IMR-90 (cell line): Measurements from ENCODE around the gene TSC2.
"Not testable (repeated sequence)": the region's sequence is repeated elsewhere in the genome, so short reads cannot be mapped to it uniquely, and the experiment has no call there.

Experiments
- CHD1 ChIP-seq: IDR thresholded peaks from 2 replicates; pipeline ENCODE4 v1.6.1; 2012; ENCODE audit warnings: low read depth, low read length, improper control_type of control experiment
- FOS ChIP-seq: fragments of 150-350 bp; IDR thresholded peaks from 2 replicates; pipeline ENCODE4 v1.6.1; 2016; ENCODE audit warnings: low read depth, low read length
- MAFK ChIP-seq: IDR thresholded peaks from 2 replicates; pipeline ENCODE4 v1.6.1; 2012; ENCODE audit warnings: low read depth, low read length, improper control_type of control experiment
- POLR2A ChIP-seq: IDR thresholded peaks from 2 replicates; pipeline ENCODE4 v1.6.1; 2012; ENCODE audit warnings: mild to moderate bottlenecking, low read depth, low read length
- RAD21 ChIP-seq: IDR thresholded peaks from 2 replicates; pipeline ENCODE4 v1.6.1; 2012; ENCODE audit warnings: low read length, improper control_type of control experiment
- RCOR1 ChIP-seq: IDR thresholded peaks from 2 replicates; pipeline ENCODE4 v1.6.1; 2012; ENCODE audit warnings: mild to moderate bottlenecking, low read length, improper control_type of control experiment; ENCODE audit not compliant: insufficient replicate concordance
- USF2 ChIP-seq: fragments of 150-350 bp; IDR thresholded peaks from 2 replicates; pipeline ENCODE4 v1.6.1; 2017; ENCODE audit warnings: mild to moderate bottlenecking, antibody characterized with exemption, low read length, low read depth
- TF ChIP-seq, protein P1 (sequence below): conservative IDR thresholded peaks from 2 replicates; pipeline ENCODE4 v1.5.1; 2012; ENCODE audit warnings: mild to moderate bottlenecking, low read depth, low read length, improper control_type of control experiment

- TF ChIP-seq POLR2A, FOS, RCOR1, RAD21, USF2, MAFK, CHD1: not testable (repeated sequence)
- TF ChIP-seq, protein P1, sequence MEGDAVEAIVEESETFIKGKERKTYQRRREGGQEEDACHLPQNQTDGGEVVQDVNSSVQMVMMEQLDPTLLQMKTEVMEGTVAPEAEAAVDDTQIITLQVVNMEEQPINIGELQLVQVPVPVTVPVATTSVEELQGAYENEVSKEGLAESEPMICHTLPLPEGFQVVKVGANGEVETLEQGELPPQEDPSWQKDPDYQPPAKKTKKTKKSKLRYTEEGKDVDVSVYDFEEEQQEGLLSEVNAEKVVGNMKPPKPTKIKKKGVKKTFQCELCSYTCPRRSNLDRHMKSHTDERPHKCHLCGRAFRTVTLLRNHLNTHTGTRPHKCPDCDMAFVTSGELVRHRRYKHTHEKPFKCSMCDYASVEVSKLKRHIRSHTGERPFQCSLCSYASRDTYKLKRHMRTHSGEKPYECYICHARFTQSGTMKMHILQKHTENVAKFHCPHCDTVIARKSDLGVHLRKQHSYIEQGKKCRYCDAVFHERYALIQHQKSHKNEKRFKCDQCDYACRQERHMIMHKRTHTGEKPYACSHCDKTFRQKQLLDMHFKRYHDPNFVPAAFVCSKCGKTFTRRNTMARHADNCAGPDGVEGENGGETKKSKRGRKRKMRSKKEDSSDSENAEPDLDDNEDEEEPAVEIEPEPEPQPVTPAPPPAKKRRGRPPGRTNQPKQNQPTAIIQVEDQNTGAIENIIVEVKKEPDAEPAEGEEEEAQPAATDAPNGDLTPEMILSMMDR, result not testable (repeated sequence)
These were observed 36.1 kb upstream of the TSC2 start for GRCh38 chr16:2011726-2012125.
